C4-2B (cell line): ENCODE data around the gene PFDN1.

ENCODE experiments used
- H3K27ac ChIP-seq: fragments of 450-650 bp; 2 replicates; pipeline ENCODE4 v1.5.1; 2017
- CTCF ChIP-seq: fragments of 450-650 bp; conservative IDR thresholded peaks from 2 replicates; pipeline ENCODE4 v1.5.1; 2017; ENCODE audit warnings: mild to moderate bottlenecking
- ZFX ChIP-seq: fragments of 450-650 bp; IDR thresholded peaks from 2 replicates; pipeline ENCODE4 v1.6.1; 2017

The PFDN1 gene

GRCh38 chr5:140325486-140325885 is 22.6 kb upstream of the PFDN1 start:
- no peak overlapping the region; the same call in 1 of the 2 replicates for H3K27ac ChIP-seq
- no peak for TF ChIP-seq CTCF
- no peak for TF ChIP-seq ZFX

- H3K27ac ChIP-seq, result peak overlapping the region; percentile 98
- TF ChIP-seq ZFX, result no peak
- no peak for TF ChIP-seq CTCF
Measured at GRCh38 chr5:140324617-140325241, 21.8 kb upstream of the PFDN1 start.

- H3K27ac ChIP-seq, result peak overlapping the region; percentile 98
- TF ChIP-seq ZFX (no peak), CTCF (no peak)
Measured at GRCh38 chr5:140324041-140324600, 21.2 kb upstream of the PFDN1 start.

- peak; percentile 33; the same call in 1 of the 2 replicates for TF ChIP-seq ZFX
- TF ChIP-seq CTCF, result no peak
- H3K27ac ChIP-seq, result peak overlapping the region; percentile 98
Measured at GRCh38 chr5:140322751-140323731, 20.1 kb upstream of the PFDN1 start.

GRCh38 chr5:140321796-140322195 is 18.9 kb upstream of the PFDN1 start:
- peak overlapping the region; percentile 98 for H3K27ac ChIP-seq
- 0 out of 2 replicates have a peak, but pooled peaks have one; percentile 13 for TF ChIP-seq ZFX
- TF ChIP-seq CTCF, result no peak

- no peak overlapping the region for H3K27ac ChIP-seq
- no peak for TF ChIP-seq CTCF
- TF ChIP-seq ZFX, result no peak
Measured at GRCh38 chr5:140319833-140320232, 16.9 kb upstream of the PFDN1 start.

GRCh38 chr5:140318792-140319191 is 15.9 kb upstream of the PFDN1 start:
- no peak overlapping the region for H3K27ac ChIP-seq
- TF ChIP-seq ZFX (no peak), CTCF (no peak)
